IPS-18c (cell line): ENCODE data around the gene PTPN3.
"Not testable (repeated sequence)": the region's sequence is repeated elsewhere in the genome, so short reads cannot be mapped to it uniquely, and the experiment has no call there.

ENCODE experiments used
- H3K4me3 ChIP-seq: 2 replicates; pipeline ENCODE4 v1.7.0; 2013; ENCODE audit warnings: low read depth, mild to moderate bottlenecking, low read length, moderate library complexity; ENCODE audit not compliant: insufficient read depth
- H3K9me3 ChIP-seq: one replicate; pipeline ENCODE4 v1.6.1; 2013; ENCODE audit warnings: mild to moderate bottlenecking, low read length, moderate library complexity; ENCODE audit not compliant: control insufficient read depth, insufficient read depth

Gene PTPN3

GRCh38 chr9:109355564-109356297 lies 142.4 kb downstream of the PTPN3 start:
- H3K9me3 ChIP-seq: peaks cover 4% of the 10 kb centered on the region
- no peak overlapping the region for H3K4me3 ChIP-seq

GRCh38 chr9:109354190-109354589 lies 143.9 kb downstream of the PTPN3 start:
- no peak overlapping the region for H3K4me3 ChIP-seq
- H3K9me3 ChIP-seq: peaks cover 4% of the 10 kb centered on the region

GRCh38 chr9:109351032-109351431 lies 147.1 kb downstream of the PTPN3 start:
- peaks cover 4% of the 10 kb centered on the region for H3K9me3 ChIP-seq
- H3K4me3 ChIP-seq: no peak overlapping the region

DNA sequence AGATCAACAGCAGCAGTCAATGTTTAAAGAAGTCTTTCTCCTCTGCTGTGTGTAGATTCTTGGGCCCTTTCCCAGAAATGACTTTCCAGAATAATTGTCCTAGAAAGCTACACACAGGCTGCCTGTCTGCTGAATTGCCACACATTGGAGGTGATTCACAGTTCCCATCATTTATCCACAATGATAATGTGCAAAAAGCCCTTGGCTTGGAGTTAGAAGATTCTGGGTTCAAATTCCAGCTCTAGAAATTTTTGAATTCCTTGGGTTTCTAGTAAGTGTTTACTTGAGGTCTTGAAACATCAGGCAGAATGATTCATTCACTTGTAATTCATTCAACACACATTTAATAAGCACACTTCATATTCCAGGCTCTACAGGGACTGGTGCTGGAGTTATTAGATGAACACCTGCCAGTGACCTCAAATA lies 148.7 kb downstream of the PTPN3 start:
- H3K9me3 ChIP-seq: peaks cover 4% of the 10 kb centered on the region

GRCh38 chr9:109346904-109347303 lies 151.2 kb downstream of the PTPN3 start:
- no peaks in the 10 kb centered on the region for H3K9me3 ChIP-seq
- H3K4me3 ChIP-seq: no peak overlapping the region

More for the DNA sequence above, 148.7 kb downstream of the PTPN3 start:
- H3K4me3 ChIP-seq: no peak overlapping the region

DNA sequence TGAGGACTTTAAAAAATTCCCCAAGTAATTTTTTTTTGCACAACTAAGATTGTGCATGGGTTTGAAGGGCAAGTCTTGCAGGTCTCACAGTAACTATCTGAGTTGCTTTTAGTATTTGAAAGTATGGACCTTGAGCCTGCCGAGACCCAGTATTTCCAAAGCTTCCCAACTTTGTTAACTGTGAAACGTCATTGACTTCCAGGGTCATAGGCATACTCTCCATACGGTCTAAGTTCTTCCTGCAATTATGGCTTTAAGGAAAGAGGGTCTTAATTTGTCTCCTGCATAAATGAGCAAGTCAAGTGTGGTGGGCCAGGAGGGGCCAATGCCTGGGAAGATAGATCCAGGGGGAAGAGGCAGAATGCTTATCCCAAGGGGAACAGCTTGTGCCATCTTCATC lies 153.2 kb downstream of the PTPN3 start:
- Histone ChIP-seq H3K4me3 (no peak overlapping the region), H3K9me3 (no peaks in the 10 kb centered on the region)

- Histone ChIP-seq H3K4me3 (no peak overlapping the region), H3K9me3 (no peaks in the 10 kb centered on the region)
Measured at GRCh38 chr9:109342878-109343277, 155.2 kb downstream of the PTPN3 start.

DNA sequence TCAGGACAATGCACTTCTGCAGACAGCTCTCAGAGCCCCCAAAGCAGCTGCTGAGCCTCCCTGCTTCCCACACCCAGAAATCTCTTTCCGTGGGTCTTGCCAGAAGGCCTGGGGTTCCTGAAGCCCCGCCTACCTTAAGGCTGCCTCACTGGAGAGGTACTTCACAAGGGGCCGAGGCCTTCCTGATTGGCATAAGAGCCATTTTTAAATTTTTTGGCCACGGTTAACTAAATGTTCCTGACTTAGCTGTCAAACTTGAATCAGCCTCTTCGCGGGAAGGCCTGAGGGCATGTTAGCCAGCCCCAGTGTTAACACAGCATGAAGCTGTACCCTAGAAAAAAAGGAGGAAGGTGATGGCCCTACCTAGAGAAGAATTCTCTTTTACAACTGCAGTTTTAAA lies 156.5 kb downstream of the PTPN3 start:
- no peak overlapping the region for H3K4me3 ChIP-seq
- no peaks in the 10 kb centered on the region for H3K9me3 ChIP-seq

- H3K4me3 ChIP-seq, H3K9me3 ChIP-seq: not testable (repeated sequence)
Measured at GRCh38 chr9:109340979-109341378, 157.1 kb downstream of the PTPN3 start.

DNA sequence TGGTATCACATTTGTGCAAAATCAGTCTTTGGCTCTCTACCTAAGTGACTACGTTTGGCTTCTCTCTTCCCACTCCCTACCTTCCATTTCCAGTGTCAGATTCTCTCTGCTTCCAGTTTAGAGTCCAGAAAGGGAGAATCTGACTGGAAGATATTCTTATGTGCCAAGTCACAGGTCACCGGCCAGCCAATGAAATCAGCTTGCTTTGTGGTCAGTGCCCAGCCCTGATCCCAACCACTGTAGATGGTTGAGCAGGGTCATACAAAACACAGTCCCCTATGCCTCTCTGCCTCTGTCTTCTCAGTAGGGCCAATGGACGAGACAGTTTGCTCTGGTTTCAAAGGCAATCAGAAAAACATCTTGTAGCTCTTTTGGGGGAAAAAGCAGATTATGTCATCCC lies 161.7 kb downstream of the PTPN3 start:
- Histone ChIP-seq H3K4me3 (no peak overlapping the region), H3K9me3 (no peaks in the 10 kb centered on the region)

DNA sequence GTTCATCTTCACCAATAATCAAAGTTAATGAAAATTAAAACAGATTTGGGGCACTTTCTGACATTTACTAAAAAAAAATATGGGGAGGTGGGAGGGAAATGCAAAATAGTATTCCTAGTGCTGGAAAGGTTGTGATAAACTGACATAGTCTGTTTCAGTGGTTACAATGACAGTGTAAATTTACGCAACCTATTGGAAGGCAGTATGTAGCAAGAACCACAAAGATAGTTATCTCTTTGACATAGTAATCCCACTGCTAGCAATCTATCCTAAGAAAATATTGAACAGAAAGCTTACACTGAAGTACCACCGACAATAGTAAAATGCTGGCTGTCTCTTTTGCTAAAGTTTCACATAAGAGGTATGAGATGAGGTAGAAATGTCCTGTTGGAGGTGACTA lies 162.2 kb downstream of the PTPN3 start:
- no peaks in the 10 kb centered on the region for H3K9me3 ChIP-seq
- no peak overlapping the region for H3K4me3 ChIP-seq

GRCh38 chr9:109335121-109335520 lies 163.0 kb downstream of the PTPN3 start:
- no peak overlapping the region for H3K4me3 ChIP-seq

GRCh38 chr9:109331353-109331752 lies 166.8 kb downstream of the PTPN3 start:
- no peaks in the 10 kb centered on the region for H3K9me3 ChIP-seq

More at GRCh38 chr9:109335121-109335520, 163.0 kb downstream of the PTPN3 start:
- no peaks in the 10 kb centered on the region for H3K9me3 ChIP-seq

DNA sequence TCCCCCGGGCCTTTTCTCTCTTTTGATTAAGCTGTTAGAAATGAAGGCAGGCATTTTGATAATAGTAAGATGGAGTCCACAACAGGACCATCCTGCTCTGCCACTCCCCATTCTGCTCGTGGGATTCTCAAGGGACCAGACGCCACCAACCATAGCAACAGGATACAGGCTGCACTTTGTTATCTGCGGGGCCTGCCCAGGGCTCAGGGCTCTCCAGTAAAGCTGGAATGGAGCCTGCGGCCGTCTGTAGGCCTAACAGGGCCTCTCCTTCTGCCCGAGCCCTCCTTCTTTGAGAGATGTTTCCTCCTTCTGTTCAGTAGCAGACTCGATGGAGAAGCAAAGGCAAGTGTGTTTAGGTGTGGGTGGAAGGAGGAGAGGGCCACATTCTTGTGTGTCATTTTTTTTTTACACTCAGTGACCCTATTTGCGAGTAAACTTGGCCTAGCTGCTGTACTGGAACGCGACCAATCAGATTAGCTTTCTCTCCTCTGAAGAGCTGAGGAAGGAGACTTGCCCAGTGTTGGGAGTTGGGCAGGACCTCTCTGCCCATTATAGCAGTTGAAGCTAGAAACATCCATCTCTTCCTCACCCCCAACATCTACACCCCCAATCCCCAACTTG lies 168.4 kb downstream of the PTPN3 start:
- H3K4me3 ChIP-seq: peak overlapping the region; percentile 15; the same call in 1 of the 2 replicates

More at GRCh38 chr9:109331353-109331752, 166.8 kb downstream of the PTPN3 start:
- no peak overlapping the region for H3K4me3 ChIP-seq

GRCh38 chr9:109328978-109329637 lies 169.0 kb downstream of the PTPN3 start:
- H3K9me3 ChIP-seq: no peaks in the 10 kb centered on the region
- H3K4me3 ChIP-seq: no peak overlapping the region

More for the DNA sequence above, 168.4 kb downstream of the PTPN3 start:
- H3K9me3 ChIP-seq: no peaks in the 10 kb centered on the region
